DOHH2 (cell line): Measurements from ENCODE around the gene PRDM10.

Experiments
- H3F3A ChIP-seq: fragments of 200-600 bp; sonication (generic), shearing (Covaris generic); 2 replicates; pipeline ENCODE4 v1.6.0; 2016; ENCODE audit warnings: antibody characterized with exemption, mild to moderate bottlenecking; ENCODE audit not compliant: control insufficient read depth, insufficient read depth
- H3K27ac ChIP-seq: fragments of 200-600 bp; sonication (generic); 2 replicates; pipeline ENCODE4 v1.5.1; 2014; ENCODE audit warnings: low read depth, mild to moderate bottlenecking, low read length, moderate library complexity
- H3K27me3 ChIP-seq: fragments of 200-600 bp; sonication (generic); 2 replicates; pipeline ENCODE4 v1.6.1; 2014; ENCODE audit warnings: mild to moderate bottlenecking, low read length, mixed read lengths; ENCODE audit not compliant: control insufficient read depth
- H3K36me3 ChIP-seq: fragments of 200-600 bp; sonication (generic); 2 replicates; pipeline ENCODE4 v1.6.1; 2014; ENCODE audit warnings: mild to moderate bottlenecking, low read length, moderate library complexity, mixed read lengths; ENCODE audit not compliant: control insufficient read depth
- H3K4me1 ChIP-seq: fragments of 200-600 bp; sonication (generic); 2 replicates; pipeline ENCODE4 v1.6.1; 2014; ENCODE audit warnings: mild to moderate bottlenecking, low read length, mixed read lengths; ENCODE audit not compliant: control insufficient read depth
- H3K4me2 ChIP-seq: fragments of 200-600 bp; sonication (generic); 2 replicates; pipeline ENCODE4 v1.6.0; 2014; ENCODE audit warnings: mild to moderate bottlenecking, low read length, moderate library complexity
- H3K4me3 ChIP-seq: fragments of 200-600 bp; sonication (generic); 2 replicates; pipeline ENCODE4 v1.5.1; 2014; ENCODE audit warnings: mild to moderate bottlenecking, low read length, mixed read lengths
- H3K79me2 ChIP-seq: fragments of 200-600 bp; sonication (generic); 2 replicates; pipeline ENCODE4 v1.6.1; 2014; ENCODE audit warnings: mild to moderate bottlenecking, low read length, mixed read lengths; ENCODE audit not compliant: control insufficient read depth
- H3K9me2 ChIP-seq: fragments of 200-600 bp; sonication (generic); replicated peaks from 2 replicates; pipeline ENCODE4 v1.6.1; 2014; ENCODE audit warnings: mild to moderate bottlenecking, low read length, mixed read lengths; ENCODE audit not compliant: control insufficient read depth
- H3K9me3 ChIP-seq: fragments of 200-600 bp; sonication (generic); 2 replicates; pipeline ENCODE4 v1.6.1; 2014; ENCODE audit warnings: antibody characterized with exemption, low read length, mixed read lengths; ENCODE audit not compliant: control insufficient read depth, insufficient read depth
- H4K20me1 ChIP-seq: fragments of 200-600 bp; sonication (generic); 2 replicates; pipeline ENCODE4 v1.6.0; 2014; ENCODE audit warnings: low read depth, mild to moderate bottlenecking, antibody characterized with exemption, low read length, moderate library complexity; ENCODE audit not compliant: control insufficient read depth, insufficient read depth
- CTCF ChIP-seq: fragments of 200-600 bp; sonication (generic); IDR thresholded peaks from one replicate; pipeline ENCODE4 v1.5.1; 2014; ENCODE audit warnings: antibody characterized with exemption, mild to moderate bottlenecking, low read depth, low read length; ENCODE audit not compliant: poor library complexity, severe bottlenecking
- EZH2phosphoT487 ChIP-seq: fragments of 200-600 bp; sonication (generic); IDR thresholded peaks from 2 replicates; pipeline ENCODE4 v1.6.1; 2017; ENCODE audit warnings: borderline replicate concordance, mild to moderate bottlenecking, antibody characterized with exemption, low read length, moderate library complexity, mixed read lengths

PRDM10 gene

GRCh38 chr11:130003717-130004001 lies 1.0 kb upstream of the PRDM10 start:
- peaks cover 20% of the 10 kb centered on the region for H3K36me3 ChIP-seq
- peak overlapping the region; percentile 93 for H3K4me3 ChIP-seq
- H3K4me2 ChIP-seq: peak overlapping the region; percentile 89
- peak overlapping the region; percentile 95 for H3K27ac ChIP-seq
- H3K4me1 ChIP-seq: peaks cover 54% of the 10 kb centered on the region
- H3K9me3 ChIP-seq: no peaks in the 10 kb centered on the region
- H3F3A ChIP-seq: peaks cover 18% of the 10 kb centered on the region
- TF ChIP-seq EZH2phosphoT487: no peak
- no peak for TF ChIP-seq CTCF
- H3K79me2 ChIP-seq: peaks cover 37% of the 10 kb centered on the region
- H3K27me3 ChIP-seq: no peaks in the 10 kb centered on the region
- H3K9me2 ChIP-seq: no peaks in the 10 kb centered on the region
- no peaks in the 10 kb centered on the region for H4K20me1 ChIP-seq

GRCh38 chr11:130002846-130003716 lies 446 bp upstream of the PRDM10 start:
- H3K27me3 ChIP-seq: no peaks in the 10 kb centered on the region
- H4K20me1 ChIP-seq: no peaks in the 10 kb centered on the region
- H3K79me2 ChIP-seq: peaks cover 42% of the 10 kb centered on the region
- peaks cover 60% of the 10 kb centered on the region for H3K4me1 ChIP-seq
- H3F3A ChIP-seq: peaks cover 17% of the 10 kb centered on the region
- H3K4me3 ChIP-seq: peak overlapping the region; percentile 93
- no peaks in the 10 kb centered on the region for H3K9me3 ChIP-seq
- H3K27ac ChIP-seq: peak overlapping the region; percentile 95
- peak overlapping the region; percentile 89 for H3K4me2 ChIP-seq
- TF ChIP-seq CTCF (peak; percentile 12), EZH2phosphoT487 (no peak)
- H3K9me2 ChIP-seq: no peaks in the 10 kb centered on the region
- H3K36me3 ChIP-seq: peaks cover 20% of the 10 kb centered on the region

GRCh38 chr11:130001461-130002351 lies 929 bp downstream of the PRDM10 start:
- no peak for TF ChIP-seq EZH2phosphoT487
- no peak for TF ChIP-seq CTCF
- Histone ChIP-seq H3K27me3 (no peaks in the 10 kb centered on the region), H3K4me3 (peak overlapping the region; percentile 93), H3K36me3 (peaks cover 20% of the 10 kb centered on the region), H3K9me2 (no peaks in the 10 kb centered on the region), H4K20me1 (no peaks in the 10 kb centered on the region), H3F3A (peaks cover 25% of the 10 kb centered on the region), H3K4me2 (peak overlapping the region; percentile 89), H3K79me2 (peaks cover 47% of the 10 kb centered on the region), H3K4me1 (peaks cover 68% of the 10 kb centered on the region), H3K9me3 (no peaks in the 10 kb centered on the region), H3K27ac (peak overlapping the region; percentile 95)
